Adipocyte (in vitro differentiated cells): ENCODE data around the gene GDF2.

Experiments
- DNase-seq: peaks from one replicate; pipeline ENCODE4 v3.0.0-alpha.2; 2015; ENCODE audit warnings: low read depth
- H3K27me3 ChIP-seq: replicated peaks from 2 replicates; pipeline ENCODE4 v1.7.0; 2013; ENCODE audit warnings: mild to moderate bottlenecking, low read length, moderate library complexity; ENCODE audit not compliant: control insufficient read depth, insufficient read depth
- H3K36me3 ChIP-seq: 2 replicates; pipeline ENCODE4 v1.7.0; 2013; ENCODE audit warnings: low read length, mild to moderate bottlenecking, moderate library complexity; ENCODE audit not compliant: control insufficient read depth, insufficient read depth, severe bottlenecking
- H3K4me1 ChIP-seq: 2 replicates; pipeline ENCODE4 v1.7.0; 2013; ENCODE audit warnings: mild to moderate bottlenecking, low read length, moderate library complexity; ENCODE audit not compliant: control insufficient read depth, insufficient read depth
- H3K4me3 ChIP-seq: 2 replicates; pipeline ENCODE4 v1.7.0; 2013; ENCODE audit warnings: mild to moderate bottlenecking, low read length, moderate library complexity
- H3K9ac ChIP-seq: 2 replicates; pipeline ENCODE4 v1.7.0; 2013; ENCODE audit warnings: mild to moderate bottlenecking, low read length, moderate library complexity
- H3K9me3 ChIP-seq: 2 replicates; pipeline ENCODE4 v1.7.0; 2013; ENCODE audit warnings: mild to moderate bottlenecking, low read length, moderate library complexity; ENCODE audit not compliant: control insufficient read depth

The GDF2 gene

DNA sequence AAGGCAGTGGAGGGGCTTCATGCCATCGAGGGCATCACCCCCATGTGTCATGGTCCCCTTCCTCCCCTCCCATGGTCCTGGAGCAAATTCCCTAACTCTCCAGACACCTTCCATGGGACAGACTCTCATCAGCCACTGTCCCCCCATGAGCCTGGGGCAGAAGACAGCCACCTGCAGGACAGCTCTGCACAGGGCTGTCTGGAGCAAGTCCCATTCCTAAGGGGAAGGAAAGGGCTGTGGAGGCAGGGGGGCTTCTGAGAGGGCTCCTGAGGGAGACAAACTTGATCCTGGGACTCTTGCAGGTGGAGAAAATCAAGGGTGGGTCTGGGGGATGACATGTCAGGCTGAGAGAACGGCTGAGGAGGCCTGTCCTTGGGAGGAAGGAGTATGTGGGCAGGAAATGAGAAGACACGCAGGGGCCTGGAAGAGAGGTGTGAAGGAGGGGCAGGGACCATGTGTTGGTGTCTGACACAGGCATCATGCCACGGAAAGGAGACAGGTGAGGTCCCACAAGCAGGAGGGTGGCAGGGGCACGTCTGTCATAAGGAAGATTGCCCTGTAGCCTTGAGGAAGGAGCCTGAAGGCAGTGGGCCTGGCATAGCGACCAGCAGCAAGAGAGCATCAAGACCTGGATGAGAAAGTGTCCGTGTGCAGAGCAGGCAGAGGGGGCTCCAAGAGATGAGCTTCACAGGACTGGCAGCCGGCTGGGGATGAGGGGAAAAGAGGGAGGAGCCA lies 36.7 kb upstream of the GDF2 start:
- Histone ChIP-seq H3K9ac (no peak overlapping the region), H3K4me1 (no peaks in the 10 kb centered on the region), H3K9me3 (no peaks in the 10 kb centered on the region), H3K36me3 (no peaks in the 10 kb centered on the region), H3K27me3 (peaks cover 41% of the 10 kb centered on the region), H3K4me3 (no peak overlapping the region)
- DNase-seq, result no peak

DNA sequence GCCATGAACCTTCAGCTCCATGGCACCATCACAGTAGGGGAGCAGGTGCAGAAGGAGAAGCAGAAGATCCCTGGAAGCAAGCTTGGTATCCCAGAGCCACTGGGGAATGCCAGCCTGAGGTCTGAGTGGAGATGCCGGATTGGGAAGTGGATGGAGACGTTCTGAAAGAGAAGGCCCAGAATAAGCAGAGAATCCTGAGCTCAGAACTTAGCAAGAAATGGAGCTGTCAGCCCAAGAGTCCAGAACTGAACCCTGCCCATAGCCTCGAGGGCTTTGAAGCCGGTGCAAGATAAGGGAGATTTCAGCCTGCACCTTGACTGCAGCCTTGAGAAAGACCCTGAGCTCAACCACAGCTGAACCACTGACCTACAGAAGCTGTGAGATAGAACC lies 36.1 kb upstream of the GDF2 start:
- no peak for DNase-seq
- peaks cover 46% of the 10 kb centered on the region for H3K27me3 ChIP-seq
- no peaks in the 10 kb centered on the region for H3K36me3 ChIP-seq
- no peaks in the 10 kb centered on the region for H3K4me1 ChIP-seq
- H3K9me3 ChIP-seq, result no peaks in the 10 kb centered on the region
- H3K9ac ChIP-seq, result no peak overlapping the region
- no peak overlapping the region for H3K4me3 ChIP-seq

GRCh38 chr10:47286591-47287315 lies 35.5 kb upstream of the GDF2 start:
- Histone ChIP-seq H3K36me3 (no peaks in the 10 kb centered on the region), H3K4me1 (no peaks in the 10 kb centered on the region), H3K9ac (no peak overlapping the region), H3K9me3 (no peaks in the 10 kb centered on the region), H3K27me3 (peaks cover 46% of the 10 kb centered on the region), H3K4me3 (no peak overlapping the region)
- no peak for DNase-seq

GRCh38 chr10:47287365-47287802 lies 34.9 kb upstream of the GDF2 start:
- Histone ChIP-seq H3K9me3 (no peaks in the 10 kb centered on the region), H3K9ac (no peak overlapping the region), H3K36me3 (no peaks in the 10 kb centered on the region), H3K4me3 (no peak overlapping the region), H3K27me3 (peaks cover 47% of the 10 kb centered on the region), H3K4me1 (no peaks in the 10 kb centered on the region)
- no peak for DNase-seq

GRCh38 chr10:47287805-47288204 lies 34.4 kb upstream of the GDF2 start:
- H3K36me3 ChIP-seq, result no peaks in the 10 kb centered on the region
- DNase-seq, result no peak

GRCh38 chr10:47288236-47288635 lies 34.0 kb upstream of the GDF2 start:
- Histone ChIP-seq H3K9ac (no peak overlapping the region), H3K4me3 (no peak overlapping the region)
- no peak for DNase-seq

More at GRCh38 chr10:47287805-47288204, 34.4 kb upstream of the GDF2 start:
- no peaks in the 10 kb centered on the region for H3K9me3 ChIP-seq
- no peaks in the 10 kb centered on the region for H3K4me1 ChIP-seq
- no peak overlapping the region for H3K9ac ChIP-seq
- no peak overlapping the region for H3K4me3 ChIP-seq
- peaks cover 47% of the 10 kb centered on the region for H3K27me3 ChIP-seq

GRCh38 chr10:47288916-47289495 lies 33.2 kb upstream of the GDF2 start:
- Histone ChIP-seq H3K27me3 (peaks cover 47% of the 10 kb centered on the region), H3K4me1 (no peaks in the 10 kb centered on the region), H3K9me3 (no peaks in the 10 kb centered on the region), H3K9ac (no peak overlapping the region), H3K36me3 (no peaks in the 10 kb centered on the region), H3K4me3 (no peak overlapping the region)
- no peak for DNase-seq

More at GRCh38 chr10:47288236-47288635, 34.0 kb upstream of the GDF2 start:
- Histone ChIP-seq H3K9me3 (no peaks in the 10 kb centered on the region), H3K4me1 (no peaks in the 10 kb centered on the region), H3K36me3 (no peaks in the 10 kb centered on the region), H3K27me3 (peaks cover 50% of the 10 kb centered on the region)

GRCh38 chr10:47289921-47290320 lies 32.3 kb upstream of the GDF2 start:
- Histone ChIP-seq H3K9ac (no peak overlapping the region), H3K27me3 (peaks cover 44% of the 10 kb centered on the region), H3K4me1 (no peaks in the 10 kb centered on the region), H3K36me3 (no peaks in the 10 kb centered on the region), H3K9me3 (no peaks in the 10 kb centered on the region), H3K4me3 (no peak overlapping the region)
- no peak for DNase-seq

- Histone ChIP-seq H3K36me3 (no peaks in the 10 kb centered on the region), H3K4me1 (no peaks in the 10 kb centered on the region), H3K9me3 (no peaks in the 10 kb centered on the region), H3K27me3 (peaks cover 42% of the 10 kb centered on the region), H3K4me3 (no peak overlapping the region), H3K9ac (no peak overlapping the region)
- no peak for DNase-seq
These were observed 31.9 kb upstream of the GDF2 start for GRCh38 chr10:47290338-47290737.

- Histone ChIP-seq H3K9ac (no peak overlapping the region), H3K36me3 (no peaks in the 10 kb centered on the region), H3K9me3 (no peaks in the 10 kb centered on the region), H3K27me3 (peaks cover 33% of the 10 kb centered on the region), H3K4me3 (no peak overlapping the region), H3K4me1 (peaks cover 6% of the 10 kb centered on the region)
- DNase-seq, result no peak
These were observed 30.6 kb upstream of the GDF2 start for GRCh38 chr10:47291682-47292081.

- no peak overlapping the region for H3K9ac ChIP-seq
- no peaks in the 10 kb centered on the region for H3K36me3 ChIP-seq
- H3K4me3 ChIP-seq, result no peak overlapping the region
- no peak for DNase-seq
- peaks cover 6% of the 10 kb centered on the region for H3K4me1 ChIP-seq
- peaks cover 30% of the 10 kb centered on the region for H3K27me3 ChIP-seq
- H3K9me3 ChIP-seq, result no peaks in the 10 kb centered on the region
These were observed 28.2 kb upstream of the GDF2 start for GRCh38 chr10:47294057-47294456.
